Measurements from ENCODE around the gene MEF2C.

The MEF2C gene

DNA sequence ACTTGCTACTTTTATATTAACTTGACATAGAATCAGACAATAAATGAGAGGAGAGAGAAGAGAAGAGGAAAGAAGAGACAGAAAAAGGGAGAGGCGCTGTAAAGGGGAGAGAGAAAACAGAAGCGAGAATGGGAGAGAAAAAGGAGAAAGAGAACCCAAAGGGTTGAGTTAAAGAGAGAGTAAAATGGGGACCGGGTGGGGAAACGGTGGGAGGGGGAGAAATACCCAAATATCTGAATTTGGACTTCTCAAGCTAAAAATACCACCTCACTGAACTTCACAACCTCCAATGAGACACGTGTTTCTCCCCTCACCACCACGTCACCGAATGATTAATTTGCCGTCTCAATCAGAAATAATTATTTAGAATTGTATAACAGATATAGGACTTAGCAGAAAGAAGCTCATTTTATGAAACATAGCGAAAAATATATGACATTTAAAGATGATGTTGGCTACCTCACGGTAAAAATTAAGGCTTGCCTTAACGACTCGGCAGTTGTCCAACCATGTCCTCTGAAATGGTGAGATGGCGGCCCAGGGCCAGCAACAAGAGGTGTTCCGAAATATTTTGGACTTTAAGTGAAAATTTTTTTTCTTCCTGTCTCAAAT lies 204.1 kb downstream of the MEF2C start:
- in situ Hi-C loops (cut with HindIII; ENCODE audit: low sequenced_read_pairs): loop anchor here (25.0 kb wide), 1 partner anchor 392 kb away; no protein-coding TSS in a partner anchor

DNA sequence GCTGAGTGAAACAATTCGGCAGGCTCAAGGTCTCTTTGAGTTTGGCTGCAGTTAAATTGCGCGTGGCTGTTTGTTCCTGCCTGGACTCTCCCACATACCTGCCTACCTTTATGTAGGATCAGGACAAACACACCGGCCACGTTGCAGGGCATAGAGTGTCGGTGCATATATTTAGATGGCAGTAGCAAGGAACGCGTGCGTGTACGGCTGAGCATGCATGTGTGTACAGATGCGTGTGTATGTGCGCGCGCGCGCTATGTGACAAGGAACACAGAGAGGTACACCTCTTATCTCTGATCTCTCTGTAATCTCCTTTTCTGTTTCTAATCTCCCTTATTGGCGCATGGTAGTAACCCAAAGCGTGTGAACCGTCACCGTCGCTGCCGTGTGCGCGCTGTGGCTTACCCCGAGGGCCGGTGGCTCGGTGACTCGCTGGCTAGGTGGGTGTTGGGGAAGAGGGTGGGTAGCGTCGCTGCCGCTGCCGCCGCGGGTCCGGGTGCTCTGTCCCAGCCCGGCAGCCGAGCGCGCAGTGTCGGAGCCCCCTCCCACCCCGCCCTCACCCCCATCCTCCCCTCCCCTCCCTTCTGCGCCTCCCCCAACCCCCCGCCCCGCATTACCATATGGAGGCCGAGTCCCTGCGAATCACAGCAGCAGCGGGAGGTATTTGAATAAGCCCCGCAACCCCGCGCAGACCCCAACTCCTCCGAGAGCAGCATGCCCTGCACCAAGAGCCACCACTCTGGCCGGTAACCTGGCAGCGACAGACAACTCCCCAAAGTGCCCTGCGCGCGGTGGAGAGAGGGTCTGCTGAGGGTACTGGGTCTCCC lies 204.8 kb downstream of the MEF2C start:
- in situ Hi-C loops (cut with HindIII; ENCODE audit: low sequenced_read_pairs): loop anchor here (25.0 kb wide), 1 partner anchor 391 kb away; no protein-coding TSS in a partner anchor

DNA sequence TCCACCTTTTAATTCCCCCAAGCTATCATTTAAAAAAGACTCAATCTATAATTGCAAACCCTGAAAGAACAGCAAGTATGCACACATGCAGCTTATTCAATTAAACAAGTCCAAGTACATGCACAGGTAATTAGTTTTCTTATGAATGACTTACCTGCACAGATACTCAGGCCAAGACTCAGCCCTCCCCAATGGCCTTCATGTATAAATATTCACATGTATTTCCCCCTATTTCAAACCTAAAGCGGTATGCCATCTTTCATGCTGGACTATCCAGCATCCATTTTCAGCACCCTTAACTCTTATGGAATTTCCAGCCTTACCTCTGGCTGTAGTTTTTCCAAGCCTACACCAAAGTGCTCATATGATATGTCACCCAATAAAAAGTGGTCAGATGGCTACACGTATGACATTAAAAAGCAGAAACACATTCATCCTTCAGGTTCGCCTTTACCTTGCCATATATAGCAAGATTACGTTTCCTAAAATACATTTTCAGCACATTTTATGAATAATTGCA lies 205.5 kb downstream of the MEF2C start:
- in situ Hi-C loops (cut with HindIII; ENCODE audit: low sequenced_read_pairs): loop anchor here (25.0 kb wide), 1 partner anchor 390 kb away; no protein-coding TSS in a partner anchor

DNA sequence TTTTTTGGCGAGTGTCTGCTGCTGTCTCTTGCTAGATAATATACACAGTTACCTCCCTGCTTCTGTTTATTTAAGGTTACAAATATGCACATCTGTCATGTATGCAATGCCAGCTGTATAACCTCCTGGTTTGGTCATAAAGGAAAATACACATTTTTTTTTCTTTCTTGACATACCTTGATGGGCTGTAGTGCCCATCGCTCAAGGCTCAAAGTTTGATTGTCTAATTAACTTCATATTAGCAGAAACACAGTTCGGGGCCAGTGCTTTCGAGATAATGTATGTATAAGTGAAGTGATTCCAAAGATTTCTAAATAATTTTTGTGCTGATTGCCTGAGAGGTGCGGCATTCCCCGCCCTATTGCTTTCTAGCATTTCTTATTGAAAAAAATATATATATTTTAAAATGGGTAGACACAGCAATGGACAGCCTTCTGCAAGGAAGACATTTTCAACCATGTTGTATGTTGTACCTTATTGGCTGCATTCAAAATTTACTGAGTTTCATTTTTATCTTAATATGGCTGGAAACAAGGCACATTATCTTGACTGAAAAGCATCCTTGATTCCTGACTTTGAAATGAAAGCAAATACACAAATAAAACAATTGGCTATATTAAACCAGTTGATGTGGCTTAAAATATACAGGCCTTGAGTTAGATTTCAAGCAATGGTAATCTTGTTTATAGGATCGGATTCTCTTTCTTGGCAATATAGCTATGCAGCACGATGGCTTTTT lies 206.2 kb downstream of the MEF2C start:
- in situ Hi-C loops (cut with HindIII; ENCODE audit: low sequenced_read_pairs): loop anchor here (25.0 kb wide), 1 partner anchor 390 kb away; no protein-coding TSS in a partner anchor

DNA sequence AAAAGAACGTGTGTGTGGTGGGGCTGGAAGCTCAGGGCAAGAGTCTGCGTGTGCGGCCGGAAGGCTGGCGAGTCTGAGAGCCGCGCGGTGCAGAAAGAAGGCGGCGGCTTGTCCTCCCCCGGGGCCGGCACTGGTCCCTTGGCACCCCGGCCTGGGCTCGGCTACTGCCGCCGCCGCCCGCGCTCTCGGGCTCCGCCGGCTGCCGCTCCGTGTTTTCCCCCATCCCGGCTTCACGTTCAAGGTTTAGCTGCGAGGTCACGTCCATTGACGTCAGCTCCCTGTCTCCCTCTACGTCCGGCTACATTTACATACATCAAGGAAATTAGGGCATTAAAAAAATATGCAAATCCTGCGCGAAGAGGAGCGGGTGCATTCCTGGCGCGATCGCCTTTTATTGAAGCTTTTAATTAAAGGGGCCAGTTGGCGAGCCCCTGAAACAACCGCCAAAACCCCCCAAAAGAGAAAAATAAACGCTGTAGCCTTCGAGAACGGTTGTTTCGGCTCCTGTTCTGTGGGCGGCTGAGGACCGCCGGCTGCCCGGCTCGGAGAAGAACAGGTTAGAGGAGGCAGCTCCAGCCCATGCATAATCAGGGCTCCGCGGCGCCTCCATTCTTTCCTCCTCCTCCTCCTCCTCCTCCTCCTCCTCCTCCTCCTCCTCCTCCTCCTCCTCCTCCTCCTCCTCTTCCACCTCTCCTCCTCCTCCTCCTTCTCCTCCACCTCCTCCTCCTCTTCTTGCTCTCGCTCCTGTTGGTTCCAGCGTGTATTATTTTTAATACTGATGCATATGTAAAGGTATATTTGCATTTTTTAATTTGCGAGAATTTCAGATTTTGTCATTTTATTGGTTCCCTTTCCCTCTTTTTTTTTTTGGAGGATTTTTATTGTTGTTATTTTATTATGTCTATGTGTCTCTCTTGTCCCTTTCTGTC lies 207.0 kb downstream of the MEF2C start:
- in situ Hi-C loops (cut with HindIII; ENCODE audit: low sequenced_read_pairs): loop anchor here (25.0 kb wide), 1 partner anchor 389 kb away; no protein-coding TSS in a partner anchor

DNA sequence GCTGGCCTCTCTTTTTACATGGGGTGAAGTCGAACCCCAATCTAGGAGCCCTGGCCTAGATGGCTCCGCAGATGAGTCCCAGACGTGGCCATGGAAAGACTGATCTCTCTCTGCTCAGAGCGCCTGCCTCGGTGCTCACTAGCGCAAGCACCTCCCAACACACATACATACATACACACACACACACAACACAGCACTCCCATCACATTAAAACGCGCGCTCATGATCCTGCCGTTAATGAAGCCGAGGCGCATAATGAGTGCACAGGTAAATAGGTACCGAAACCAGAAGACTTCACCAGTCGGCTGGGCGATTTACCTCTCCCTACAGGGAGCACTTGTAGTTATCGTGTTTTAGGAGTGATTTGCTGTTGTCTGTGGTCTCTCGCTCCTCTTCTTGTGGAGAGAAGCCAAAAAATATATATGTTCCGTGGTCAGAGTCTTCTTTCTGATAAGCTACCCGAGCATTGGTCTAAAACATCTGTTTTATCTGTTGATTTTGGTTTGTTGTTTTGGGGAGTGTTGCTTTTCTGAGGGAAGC lies 207.7 kb downstream of the MEF2C start:
- in situ Hi-C loops (cut with HindIII; ENCODE audit: low sequenced_read_pairs): loop anchor here (25.0 kb wide), 1 partner anchor 388 kb away; no protein-coding TSS in a partner anchor

DNA sequence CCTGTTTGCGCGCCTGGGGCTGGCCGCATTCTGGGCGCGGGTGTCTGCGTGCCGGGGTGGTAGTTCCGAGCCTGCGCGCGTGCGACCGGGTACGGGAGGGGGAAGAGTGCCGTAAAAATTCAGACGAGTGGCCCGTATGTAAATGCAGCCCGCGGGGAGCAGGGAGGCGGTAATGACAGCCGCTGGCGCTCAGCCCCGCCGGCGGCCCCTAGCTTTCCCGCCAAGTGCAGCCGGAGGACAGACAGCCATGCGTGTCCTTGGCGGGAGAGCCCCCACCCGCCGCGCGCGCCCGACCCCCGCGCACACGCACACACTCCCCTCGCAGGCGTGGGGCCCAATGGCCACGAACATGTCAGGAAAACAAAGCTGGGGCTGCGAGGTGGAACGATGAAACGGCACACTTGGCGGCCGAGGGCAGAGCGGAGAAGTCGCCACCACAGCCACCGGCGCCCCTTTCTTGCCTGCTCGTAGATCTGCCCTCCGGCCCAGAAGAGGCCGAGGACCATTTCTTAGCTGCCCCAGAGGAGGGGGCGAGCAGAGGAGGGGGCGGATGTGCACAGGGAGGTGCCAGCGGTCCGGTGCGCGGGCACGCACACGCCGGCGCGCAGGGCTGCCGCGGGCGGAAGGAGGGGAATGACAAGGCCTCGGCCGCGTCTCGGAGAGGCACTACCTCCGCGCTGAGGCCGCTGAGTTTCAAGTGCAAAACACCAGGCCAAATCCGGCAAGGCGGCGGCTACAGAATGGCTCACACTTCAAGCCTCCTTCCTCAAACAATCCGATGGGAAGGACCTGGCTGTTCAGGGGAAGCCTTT lies 208.4 kb downstream of the MEF2C start:
- in situ Hi-C loops (cut with HindIII; ENCODE audit: low sequenced_read_pairs): loop anchor here (25.0 kb wide), 1 partner anchor 387 kb away; no protein-coding TSS in a partner anchor

DNA sequence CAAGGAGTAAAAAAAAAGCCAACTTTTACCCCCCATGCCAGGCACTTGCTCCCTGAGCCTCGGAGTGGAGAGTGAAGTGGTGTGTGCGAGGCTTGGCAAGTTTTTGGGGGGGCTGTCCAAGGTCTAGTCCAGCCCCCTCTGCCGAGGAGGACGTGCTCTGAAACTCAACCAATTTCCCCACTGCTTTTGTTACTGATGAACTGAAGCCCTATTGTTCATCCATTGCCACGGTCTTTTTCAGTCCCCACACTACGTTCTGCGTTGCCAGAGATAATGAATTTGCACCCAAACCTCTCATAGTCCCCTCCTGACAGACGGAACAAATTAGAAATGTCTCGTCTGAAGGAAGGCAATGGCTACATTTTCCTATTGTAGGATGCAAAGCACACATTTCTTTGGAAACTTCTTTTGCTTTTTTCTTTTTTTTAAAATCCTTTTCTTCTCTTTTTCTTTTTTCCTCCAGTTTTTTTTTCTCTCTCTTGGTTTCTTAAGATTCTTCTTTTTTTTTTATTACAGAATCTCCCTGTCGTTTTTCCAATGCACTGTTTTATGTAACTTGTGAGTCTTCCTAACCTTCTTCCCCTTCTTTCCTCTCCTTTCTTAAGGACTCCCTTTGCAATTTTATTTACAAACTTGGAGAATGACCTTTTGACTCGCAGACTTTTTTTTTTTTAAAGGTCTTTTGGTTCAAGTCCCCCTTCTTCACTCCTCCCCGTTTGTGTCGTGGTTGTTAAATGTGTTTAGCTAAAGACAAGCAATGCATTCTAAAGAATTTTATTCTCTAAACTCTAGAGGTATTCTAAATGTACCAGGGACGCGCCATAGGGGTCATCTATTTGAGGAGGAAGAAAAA lies 209.5 kb downstream of the MEF2C start:
- in situ Hi-C loops (cut with HindIII; ENCODE audit: low sequenced_read_pairs): no loop called here

DNA sequence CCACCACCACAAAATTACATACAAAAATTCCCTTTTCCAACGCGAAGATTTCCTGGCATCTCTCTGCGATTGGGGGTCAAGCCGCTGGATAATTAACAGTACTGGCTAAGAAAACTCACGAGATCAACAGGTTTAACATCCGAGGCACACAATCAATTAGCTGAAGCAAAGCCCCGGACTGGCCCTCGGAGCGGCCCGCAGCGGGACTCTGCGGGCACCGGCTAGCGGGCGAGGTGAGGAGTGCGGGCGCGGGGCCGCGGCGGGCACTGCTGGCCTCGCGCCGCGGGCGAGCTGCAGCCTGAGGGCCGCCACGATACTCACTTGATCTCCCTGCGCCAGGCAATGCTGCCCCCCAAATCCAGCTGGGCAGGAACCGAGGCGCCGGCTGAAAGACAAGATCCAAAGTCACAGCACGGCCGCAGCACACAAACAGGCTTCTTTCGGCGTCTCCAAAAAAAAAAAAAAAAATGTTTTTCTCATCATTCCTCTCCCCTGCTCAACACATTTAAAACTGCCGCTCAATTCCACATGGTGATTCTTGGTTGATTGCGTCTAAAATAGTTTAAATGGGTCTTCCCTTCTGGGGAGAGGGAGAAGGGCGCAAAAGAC lies 210.2 kb downstream of the MEF2C start:
- in situ Hi-C loops (cut with HindIII; ENCODE audit: low sequenced_read_pairs): no loop called here

DNA sequence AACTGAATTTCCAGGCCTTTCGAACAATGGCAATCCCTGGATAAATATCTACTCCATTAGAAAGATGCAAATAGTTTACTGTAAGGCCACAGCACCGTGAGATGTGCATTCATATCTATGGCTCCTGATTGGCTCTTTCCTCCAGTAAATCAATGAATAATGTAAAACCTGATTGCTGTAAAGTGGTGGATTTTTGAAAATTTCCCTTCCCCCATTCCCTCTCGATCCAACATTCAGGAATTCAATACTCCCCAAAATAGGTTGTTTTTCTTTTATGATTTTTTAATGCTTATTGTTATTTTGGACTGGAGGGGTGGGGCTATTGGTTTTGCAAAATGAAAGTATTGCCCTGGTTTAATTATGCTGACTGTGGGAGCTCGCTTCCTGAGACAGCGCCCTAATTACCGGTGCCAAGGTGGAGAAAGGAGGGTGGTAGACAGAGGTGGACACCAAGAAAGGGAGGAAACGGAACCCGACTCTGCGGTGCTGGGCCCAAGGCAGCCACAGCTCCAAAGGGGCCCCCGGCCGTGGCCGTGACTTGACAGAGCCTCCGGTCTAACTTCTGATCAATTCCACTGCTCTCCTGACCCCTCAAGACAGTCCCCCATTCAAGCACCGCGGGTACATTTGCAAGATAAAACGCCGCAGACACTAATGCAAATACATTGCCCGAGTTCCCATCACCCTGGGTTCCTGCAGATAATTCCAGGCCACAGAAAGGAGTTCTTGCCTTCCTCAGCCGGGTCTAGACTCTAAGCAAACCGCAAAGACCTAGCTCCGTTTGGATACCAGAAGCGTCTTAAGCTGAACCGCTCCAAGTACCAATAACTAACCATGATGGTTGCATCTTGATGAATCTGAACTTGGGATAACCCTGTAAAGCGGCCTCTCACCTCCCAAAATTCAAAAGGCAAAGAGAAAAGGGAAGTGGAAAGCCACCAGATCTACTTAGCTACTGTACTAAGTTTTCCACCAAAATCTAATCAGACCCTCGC lies 211.2 kb downstream of the MEF2C start:
- in situ Hi-C loops (cut with HindIII; ENCODE audit: low sequenced_read_pairs): no loop called here

DNA sequence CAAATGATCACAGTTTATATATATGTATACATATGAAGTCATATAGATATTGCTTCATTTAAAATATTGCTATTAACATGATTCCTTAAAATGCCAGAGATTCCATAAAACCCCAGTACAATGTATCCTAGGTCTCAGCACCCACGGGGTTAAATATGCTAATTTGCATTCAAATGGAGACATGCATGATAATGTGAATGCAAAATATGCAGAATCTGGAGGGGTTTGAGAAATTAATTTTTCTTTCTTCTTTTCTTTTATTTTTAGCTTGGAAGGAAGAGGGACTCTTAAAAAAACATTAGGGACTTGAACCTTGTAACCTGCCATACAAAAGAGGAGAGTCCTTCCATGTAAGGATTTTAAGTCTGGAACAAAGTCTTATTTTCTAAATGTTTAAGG lies 211.9 kb downstream of the MEF2C start:
- in situ Hi-C loops (cut with HindIII; ENCODE audit: low sequenced_read_pairs): no loop called here

DNA sequence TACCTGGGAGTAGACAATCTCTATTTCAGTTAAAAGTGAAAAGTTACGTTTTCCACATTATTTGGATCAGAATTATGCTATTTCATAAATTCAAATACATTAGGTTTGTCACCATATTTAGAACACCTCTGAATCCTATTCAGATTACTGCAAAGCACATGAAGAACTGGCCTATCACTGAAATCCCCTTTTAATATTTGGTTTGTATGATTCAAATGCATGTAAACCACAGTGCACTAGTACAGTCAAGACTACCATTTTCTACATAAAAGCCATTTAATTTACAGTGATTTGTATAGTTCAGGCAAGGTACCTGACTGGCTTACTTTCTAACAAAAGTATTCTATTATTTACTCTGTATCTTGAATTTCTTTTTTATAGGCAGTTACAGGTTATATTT lies 212.5 kb downstream of the MEF2C start:
- in situ Hi-C loops (cut with HindIII; ENCODE audit: low sequenced_read_pairs): no loop called here

DNA sequence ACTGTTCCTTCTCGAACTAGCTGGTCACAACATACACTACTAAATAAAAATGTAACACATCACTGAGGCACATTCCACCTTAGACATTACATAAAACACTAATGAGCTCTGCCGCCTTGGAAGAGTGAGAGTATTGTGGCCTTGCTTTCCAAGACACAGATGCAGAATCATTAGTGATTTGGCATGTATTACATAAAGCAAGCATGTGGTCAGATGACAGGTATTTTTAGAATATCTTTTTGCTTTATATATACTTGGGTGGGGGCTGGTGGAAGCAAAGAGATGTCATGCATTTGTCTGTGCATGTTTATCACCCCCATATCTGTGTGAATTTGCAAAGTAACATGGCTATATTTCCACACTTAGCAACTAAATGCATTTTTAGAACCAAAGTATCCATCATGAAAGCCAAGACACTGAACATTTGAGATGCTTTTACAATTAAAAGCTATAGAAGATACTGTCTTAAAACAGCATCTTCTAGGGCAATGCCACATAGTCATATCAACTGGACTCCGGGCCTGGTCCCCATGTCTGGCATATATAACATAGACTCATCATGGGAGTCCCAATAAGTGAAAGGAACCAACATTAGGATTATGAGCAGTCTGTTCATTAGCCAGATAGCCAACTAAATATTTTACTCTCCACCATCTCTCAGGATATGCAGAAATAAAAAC lies 213.5 kb downstream of the MEF2C start:
- in situ Hi-C loops (cut with HindIII; ENCODE audit: low sequenced_read_pairs): no loop called here

DNA sequence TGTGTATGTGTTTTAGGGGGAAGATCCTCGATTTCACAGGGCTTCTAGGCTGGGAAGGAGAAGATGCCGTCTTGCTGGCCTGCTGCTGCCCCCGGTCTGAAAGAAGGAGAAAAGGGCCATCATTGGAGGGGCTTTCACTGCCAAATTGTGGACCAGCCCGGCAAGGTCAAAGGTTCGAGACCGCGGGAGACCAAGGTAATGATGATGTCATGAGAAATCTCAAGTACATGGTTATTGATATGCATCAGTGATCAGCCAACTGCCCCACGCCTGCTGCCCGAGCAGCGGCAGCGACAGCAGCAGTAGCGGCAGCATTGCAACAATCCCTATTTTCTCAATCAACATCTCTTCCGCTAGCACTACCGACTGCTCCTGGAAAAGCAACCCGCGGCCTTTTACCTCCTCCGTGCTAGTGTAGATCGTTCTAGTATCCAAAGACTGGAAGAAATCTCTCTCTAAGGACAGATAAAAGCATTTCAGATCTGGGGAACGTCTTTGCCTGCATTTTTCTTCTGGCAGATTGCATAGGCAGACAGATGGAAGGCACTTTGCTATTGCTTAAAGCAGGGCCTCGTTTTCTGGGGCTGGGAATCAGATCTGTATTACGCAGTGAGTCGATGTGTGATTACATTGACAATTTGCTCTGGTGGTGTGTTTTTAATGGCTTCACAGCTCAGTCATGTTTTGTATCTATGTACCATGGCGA lies 215.3 kb downstream of the MEF2C start:
- in situ Hi-C loops (cut with HindIII; ENCODE audit: low sequenced_read_pairs): no loop called here
